Astrocyte (in vitro differentiated cells and primary cell): Measurements from ENCODE around the gene P3H1.

Source experiments
- EZH2 ChIP-seq: IDR thresholded peaks from 2 replicates; pipeline ENCODE4 v1.6.1; 2012; ENCODE audit warnings: mild to moderate bottlenecking, low read length, inconsistent platforms; ENCODE audit not compliant: insufficient read depth
- TF ChIP-seq, protein P1 (sequence below): IDR thresholded peaks from 2 replicates; pipeline ENCODE4 v1.5.1; 2011; ENCODE audit warnings: low read depth, mild to moderate bottlenecking, inconsistent platforms, low read length, moderate library complexity; ENCODE audit not compliant: insufficient read depth

- TF ChIP-seq, protein P1, sequence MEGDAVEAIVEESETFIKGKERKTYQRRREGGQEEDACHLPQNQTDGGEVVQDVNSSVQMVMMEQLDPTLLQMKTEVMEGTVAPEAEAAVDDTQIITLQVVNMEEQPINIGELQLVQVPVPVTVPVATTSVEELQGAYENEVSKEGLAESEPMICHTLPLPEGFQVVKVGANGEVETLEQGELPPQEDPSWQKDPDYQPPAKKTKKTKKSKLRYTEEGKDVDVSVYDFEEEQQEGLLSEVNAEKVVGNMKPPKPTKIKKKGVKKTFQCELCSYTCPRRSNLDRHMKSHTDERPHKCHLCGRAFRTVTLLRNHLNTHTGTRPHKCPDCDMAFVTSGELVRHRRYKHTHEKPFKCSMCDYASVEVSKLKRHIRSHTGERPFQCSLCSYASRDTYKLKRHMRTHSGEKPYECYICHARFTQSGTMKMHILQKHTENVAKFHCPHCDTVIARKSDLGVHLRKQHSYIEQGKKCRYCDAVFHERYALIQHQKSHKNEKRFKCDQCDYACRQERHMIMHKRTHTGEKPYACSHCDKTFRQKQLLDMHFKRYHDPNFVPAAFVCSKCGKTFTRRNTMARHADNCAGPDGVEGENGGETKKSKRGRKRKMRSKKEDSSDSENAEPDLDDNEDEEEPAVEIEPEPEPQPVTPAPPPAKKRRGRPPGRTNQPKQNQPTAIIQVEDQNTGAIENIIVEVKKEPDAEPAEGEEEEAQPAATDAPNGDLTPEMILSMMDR: no peak
- TF ChIP-seq EZH2: no peak
Observed at GRCh38 chr1:42703888-42704464, 62.9 kb downstream of the P3H1 start.
